K562 (cell line): ENCODE measurements around the gene MATR3. TPM values are rescaled to one million over a fixed set of nuclear protein-coding genes. Genes with fewer than 3 reads are reported as not detected.

Source experiments
- BRD4 ChIP-seq: fragments of 200-600 bp; sonication (generic); IDR thresholded peaks from 2 replicates; pipeline ENCODE4 v1.6.1; 2017; ENCODE audit warnings: inconsistent platforms
- EHMT2 ChIP-seq: fragments of 450-650 bp; IDR thresholded peaks from 2 replicates; pipeline ENCODE4 v1.6.1; 2018; ENCODE audit warnings: antibody characterized with exemption
- FOXM1 ChIP-seq, 2 experiments: fragments of 450-650 bp in 1 of 2; sonication (generic) in 1 of 2; formaldehyde crosslinking in 1 of 2; IDR thresholded peaks; 2 replicates each; pipeline versions ENCODE4 v1.6.1 to v1.9.0; 2017 to 2022; ENCODE audit warnings: low read depth in 2 of 2, mild to moderate bottlenecking in 2 of 2, missing genetic modification reagents in 1 of 2, moderate library complexity in 1 of 2
- LARP7 ChIP-seq: fragments of 450-650 bp; IDR thresholded peaks from 2 replicates; pipeline ENCODE4 v1.6.1; 2016
- MAFK ChIP-seq: IDR thresholded peaks from 2 replicates; pipeline ENCODE4 v1.6.1; 2011; ENCODE audit warnings: low read length, improper control_type of control experiment
- MAZ ChIP-seq, 2 experiments: fragments of 450-650 bp in 1 of 2; sonication (generic) in 1 of 2; formaldehyde crosslinking; IDR thresholded peaks in 1 of 2; conservative IDR thresholded peaks in 1 of 2; 2 replicates each; pipeline versions ENCODE4 v1.4.0 to v1.5.0; 2020; ENCODE audit warnings: mild to moderate bottlenecking in 1 of 2, missing genetic modification reagents in 1 of 2
- PTTG1 ChIP-seq: fragments of 450-650 bp; IDR thresholded peaks from 2 replicates; pipeline ENCODE4 v1.6.1; 2016; ENCODE audit warnings: low read depth, mild to moderate bottlenecking, missing genetic modification characterization, missing compliant biosample characterization
- RBBP5 ChIP-seq: fragments of 200-600 bp; sonication (generic); IDR thresholded peaks from 2 replicates; pipeline ENCODE4 v1.6.1; 2012; ENCODE audit warnings: borderline replicate concordance, mild to moderate bottlenecking, low read length, control low read depth, inconsistent platforms; ENCODE audit not compliant: insufficient read depth, poor library complexity, severe bottlenecking
- USF2 ChIP-seq: sonication (generic); formaldehyde crosslinking; IDR thresholded peaks from 2 replicates; pipeline ENCODE4 v1.5.0; 2020; ENCODE audit warnings: missing genetic modification reagents
- ZBTB17 ChIP-seq: fragments of 450-650 bp; formaldehyde crosslinking; IDR thresholded peaks from 2 replicates; pipeline ENCODE4 v1.4.0; 2020; ENCODE audit warnings: mild to moderate bottlenecking
- ZKSCAN3 ChIP-seq: fragments of 250-450 bp; sonication (Bioruptor Pico); IDR thresholded peaks from 2 replicates; pipeline ENCODE4 v1.4.0; 2020
- ZNF140 ChIP-seq: fragments of 250-450 bp; sonication (Bioruptor Pico); IDR thresholded peaks from 2 replicates; pipeline ENCODE4 v1.8.0; 2021; ENCODE audit warnings: moderate library complexity, mild to moderate bottlenecking, inconsistent platforms
- ZNF318 ChIP-seq, 2 experiments: fragments of 450-650 bp; IDR thresholded peaks; 2 replicates each; pipeline ENCODE4 v1.6.1; 2016; ENCODE audit warnings: mild to moderate bottlenecking in 2 of 2, borderline replicate concordance in 1 of 2, low read depth in 1 of 2, moderate library complexity in 1 of 2
- ZNF639 ChIP-seq, 2 experiments: fragments of 200-800 bp in 1 of 2; sonication (Bioruptor generic) in 1 of 2; sonication (generic) in 1 of 2; formaldehyde crosslinking in 1 of 2; IDR thresholded peaks in 1 of 2; conservative IDR thresholded peaks in 1 of 2; 2 replicates each; pipeline versions ENCODE4 v1.5.0 to v1.6.1; 2016 to 2020; ENCODE audit warnings: missing compliant biosample characterization in 1 of 2, missing genetic modification characterization in 1 of 2, missing genetic modification reagents in 1 of 2
- ZNF75A ChIP-seq: fragments of 450-650 bp; formaldehyde crosslinking; IDR thresholded peaks from 2 replicates; pipeline ENCODE4 v1.4.0; 2020; ENCODE audit warnings: mild to moderate bottlenecking
- ZNF778 ChIP-seq: fragments of 450-650 bp; formaldehyde crosslinking; IDR thresholded peaks from 2 replicates; pipeline ENCODE4 v1.4.0; 2020; ENCODE audit warnings: mild to moderate bottlenecking, moderate library complexity
- polyA plus RNA-seq, 8 experiments: library from polyadenylated mRNA; depleted of rRNA in 4 of 8; stranded (reverse) in 5 of 8; unstranded in 3 of 8; fragments of >200 nt; fragmentation: Nextera tagmentation in 2 of 8; fragmentation: Illumina TruSeq in 1 of 8; extraction: Ambion mirVana in 2 of 8; extraction: Trizol in 1 of 8; gene quantifications; 2 replicates each; pipeline versions ENCODE4 v1.2.1 to v1.2.3, GENCODE V29; 2011 to 2014; ENCODE audit warnings: inconsistent platforms in 1 of 8, missing spikeins in 1 of 8
- total RNA-seq, 7 experiments: library from RNA; depleted of rRNA in 6 of 7; stranded (reverse); fragments of >200 nt in 6 of 7; fragmentation: Illumina TruSeq in 2 of 7; extraction: Trizol in 2 of 7; gene quantifications; 2 replicates each; pipeline versions ENCODE4 v1.2.1 to v1.2.3, GENCODE V29; 2011 to 2021; ENCODE audit warnings: low replicate concordance in 1 of 7

MATR3 gene
- total and polyA plus RNA-seq, 9 of the 15 experiments (the other 6 are each of a cell fraction or from before 2014, with no cell fraction given) = 150 to 425 (median 263) TPM

- TF ChIP-seq ZNF318 (IDR thresholded peaks at IDR 0.05; ENCODE audit: borderline replicate concordance in 1 of 2, low read depth in 1 of 2) = no peak
- TF ChIP-seq EHMT2 = peak; percentile 82; the same call in 1 of the 2 replicates
- TF ChIP-seq MAFK = peak; percentile 92
- no peak for TF ChIP-seq BRD4
- no peak for TF ChIP-seq ZNF140 (CRISPR knock-in tag)
- no peak for TF ChIP-seq ZBTB17 (CRISPR knock-in tag)
- no peak for TF ChIP-seq ZKSCAN3 (CRISPR knock-in tag)
- 0 out of 2 replicates have a peak, but pooled peaks have one; percentile 16 for TF ChIP-seq FOXM1 (IDR thresholded peaks at IDR 0.05; ENCODE audit: low read depth)
- no peak for TF ChIP-seq FOXM1 (CRISPR knock-in tag; IDR thresholded peaks at IDR 0.05; ENCODE audit: low read depth)
- TF ChIP-seq MAZ (CRISPR knock-in tag; conservative IDR thresholded peaks at IDR 0.05 in 1 of 2, IDR thresholded peaks at IDR 0.05 in 1 of 2) = peak in 1 of 2 experiments; percentile 11; a peak in 1 of 4 replicates
- TF ChIP-seq LARP7 = no peak
- TF ChIP-seq USF2 (CRISPR knock-in tag) = no peak
- no peak for TF ChIP-seq ZNF639 (CRISPR knock-in tag; conservative IDR thresholded peaks at IDR 0.05 in 1 of 2, IDR thresholded peaks at IDR 0.05 in 1 of 2)
- TF ChIP-seq RBBP5 = peak; percentile 30
- no peak for TF ChIP-seq PTTG1 (tag)
- TF ChIP-seq ZNF778 (CRISPR knock-in tag) = no peak
- no peak for TF ChIP-seq ZNF75A (CRISPR knock-in tag)
Observed at GRCh38 chr5:139271201-139272027, 22.1 kb upstream of the MATR3 start (continued).
